ENCODE results near the gene NHLH2. TPM values are rescaled to one million over a fixed set of nuclear protein-coding genes. Genes with fewer than 3 reads are reported as not detected.

NHLH2 gene
- total RNA-seq, 4 donors from 2014 or later, result 1.1 to 1.8 (median 1.6) TPM

GRCh38 chr1:115880981-115881672 is 40.2 kb upstream of the NHLH2 start:
- no peak for DNase-seq (ENCODE audit: low spot score in 2 of 2)
- 91% methylated on average over 1 of the region's 1 CpG for WGBS
- no peaks in the 10 kb centered on the region for H3K27me3 ChIP-seq
- H3K4me1 ChIP-seq, result peaks cover 11% of the 10 kb centered on the region
- TF ChIP-seq POLR2A (IDR thresholded peaks at IDR 0.05) (no peak), POLR2AphosphoS5 (IDR thresholded peaks at IDR 0.05) (no peak), CTCF (IDR thresholded peaks at IDR 0.05) (no peak), EP300 (IDR thresholded peaks at IDR 0.05) (no peak)
- no peak overlapping the region for H3K27ac ChIP-seq
- H3K9me3 ChIP-seq, result no peaks in the 10 kb centered on the region
- H3K4me3 ChIP-seq, result no peak overlapping the region
- H3K36me3 ChIP-seq, result no peaks in the 10 kb centered on the region

- TF ChIP-seq EP300 (IDR thresholded peaks at IDR 0.05) (no peak), POLR2A (IDR thresholded peaks at IDR 0.05) (no peak), POLR2AphosphoS5 (IDR thresholded peaks at IDR 0.05) (no peak), CTCF (IDR thresholded peaks at IDR 0.05) (no peak)
- Histone ChIP-seq H3K9me3 (no peaks in the 10 kb centered on the region), H3K27ac (no peak overlapping the region), H3K27me3 (no peaks in the 10 kb centered on the region), H3K4me3 (no peak overlapping the region), H3K4me1 (peaks cover 11% of the 10 kb centered on the region), H3K36me3 (no peaks in the 10 kb centered on the region)
- DNase-seq (ENCODE audit: low spot score in 2 of 2), result no peak
- WGBS, result 83% methylated on average over 1 of the region's 1 CpG
Observed at GRCh38 chr1:115879977-115880376, 39.1 kb upstream of the NHLH2 start.

- Histone ChIP-seq H3K27ac (no peak overlapping the region), H3K4me1 (peaks cover 11% of the 10 kb centered on the region), H3K9me3 (no peaks in the 10 kb centered on the region), H3K4me3 (no peak overlapping the region), H3K36me3 (no peaks in the 10 kb centered on the region), H3K27me3 (peaks cover 3% of the 10 kb centered on the region)
- WGBS, result 32% methylated on average over 5 of the region's 5 CpGs
- DNase-seq (ENCODE audit: low spot score in 2 of 2), result no peak
- TF ChIP-seq CTCF (IDR thresholded peaks at IDR 0.05), result no peak
- no peak for TF ChIP-seq POLR2AphosphoS5 (IDR thresholded peaks at IDR 0.05)
Observed at GRCh38 chr1:115877511-115877910, 36.6 kb upstream of the NHLH2 start.

- Histone ChIP-seq H3K9me3 (no peaks in the 10 kb centered on the region), H3K36me3 (no peaks in the 10 kb centered on the region), H3K27me3 (peaks cover 3% of the 10 kb centered on the region), H3K4me3 (no peak overlapping the region), H3K27ac (no peak overlapping the region), H3K4me1 (peaks cover 11% of the 10 kb centered on the region)
- TF ChIP-seq POLR2AphosphoS5 (IDR thresholded peaks at IDR 0.05) (no peak), EP300 (IDR thresholded peaks at IDR 0.05) (no peak), CTCF (IDR thresholded peaks at IDR 0.05) (no peak), POLR2A (IDR thresholded peaks at IDR 0.05) (no peak)
- WGBS, result 86% methylated on average over 5 of the region's 5 CpGs
- DNase-seq (ENCODE audit: low spot score in 2 of 2), result no peak
Observed at GRCh38 chr1:115874904-115875303, 34.0 kb upstream of the NHLH2 start.

GRCh38 chr1:115874497-115874896 is 33.6 kb upstream of the NHLH2 start:
- WGBS, result 61% methylated on average over 4 of the region's 4 CpGs
- Histone ChIP-seq H3K36me3 (no peaks in the 10 kb centered on the region), H3K4me1 (peaks cover 11% of the 10 kb centered on the region), H3K27ac (no peak overlapping the region), H3K4me3 (no peak overlapping the region), H3K27me3 (peaks cover 3% of the 10 kb centered on the region), H3K9me3 (no peaks in the 10 kb centered on the region)
- DNase-seq (ENCODE audit: low spot score in 2 of 2), result no peak
- no peak for TF ChIP-seq POLR2AphosphoS5 (IDR thresholded peaks at IDR 0.05)
- TF ChIP-seq EP300 (IDR thresholded peaks at IDR 0.05), result no peak
- no peak for TF ChIP-seq CTCF (IDR thresholded peaks at IDR 0.05)
- TF ChIP-seq POLR2A (IDR thresholded peaks at IDR 0.05), result no peak
